A549 (cell line): ENCODE results near the gene EDN2.

Experiments
- CEBPB ChIP-seq, 2 experiments: fragments of >200 bp in 1 of 2; sonication (Bioruptor Twin) in 1 of 2; formaldehyde crosslinking in 1 of 2; IDR thresholded peaks; 2 replicates each; pipeline ENCODE4 v1.6.1; 2012 to 2016
- CHD2 ChIP-seq: fragments of 150-350 bp; IDR thresholded peaks from 2 replicates; pipeline ENCODE4 v1.6.1; 2014; ENCODE audit warnings: low read length; ENCODE audit not compliant: partially characterized antibody
- EP300 ChIP-seq, 2 experiments: fragments of >200 bp; sonication (Bioruptor Twin); formaldehyde crosslinking; IDR thresholded peaks; 2 replicates in 1 of 2; 3 replicates in 1 of 2; pipeline ENCODE4 v1.6.1; 2016 to 2017
- HDAC2 ChIP-seq: fragments of 200-600 bp; sonication (generic); IDR thresholded peaks from 2 replicates; pipeline ENCODE4 v1.6.1; 2016
- MAZ ChIP-seq: fragments of 150-350 bp; IDR thresholded peaks from 2 replicates; pipeline ENCODE4 v1.6.1; 2014; ENCODE audit warnings: antibody characterized with exemption, low read depth, low read length, borderline replicate concordance
- NFE2L2 ChIP-seq: fragments of 150-350 bp; conservative IDR thresholded peaks from 2 replicates; pipeline ENCODE4 v1.6.1; 2014; ENCODE audit warnings: low read length
- NPAS2 ChIP-seq: fragments of 250-450 bp; sonication (Bioruptor Pico); IDR thresholded peaks from 2 replicates; pipeline ENCODE4 v1.8.0; 2022; ENCODE audit warnings: mild to moderate bottlenecking, moderate library complexity, borderline replicate concordance
- RAD21 ChIP-seq, 2 experiments: fragments of >200 bp in 1 of 2; sonication (Bioruptor Twin) in 1 of 2; formaldehyde crosslinking in 1 of 2; IDR thresholded peaks in 1 of 2; conservative IDR thresholded peaks in 1 of 2; 2 replicates in 1 of 2; 3 replicates in 1 of 2; pipeline ENCODE4 v1.6.1; 2012 to 2018; ENCODE audit warnings: inconsistent platforms in 1 of 2
- SMC3 ChIP-seq: fragments of >200 bp; sonication (Bioruptor Twin); formaldehyde crosslinking; IDR thresholded peaks from 3 replicates; pipeline ENCODE4 v1.6.1; 2018; ENCODE audit warnings: inconsistent platforms
- TF ChIP-seq, protein P1 (sequence below): fragments of >200 bp; sonication (Bioruptor Twin); formaldehyde crosslinking; IDR thresholded peaks from 3 replicates; pipeline ENCODE4 v1.5.1; 2016

DNA sequence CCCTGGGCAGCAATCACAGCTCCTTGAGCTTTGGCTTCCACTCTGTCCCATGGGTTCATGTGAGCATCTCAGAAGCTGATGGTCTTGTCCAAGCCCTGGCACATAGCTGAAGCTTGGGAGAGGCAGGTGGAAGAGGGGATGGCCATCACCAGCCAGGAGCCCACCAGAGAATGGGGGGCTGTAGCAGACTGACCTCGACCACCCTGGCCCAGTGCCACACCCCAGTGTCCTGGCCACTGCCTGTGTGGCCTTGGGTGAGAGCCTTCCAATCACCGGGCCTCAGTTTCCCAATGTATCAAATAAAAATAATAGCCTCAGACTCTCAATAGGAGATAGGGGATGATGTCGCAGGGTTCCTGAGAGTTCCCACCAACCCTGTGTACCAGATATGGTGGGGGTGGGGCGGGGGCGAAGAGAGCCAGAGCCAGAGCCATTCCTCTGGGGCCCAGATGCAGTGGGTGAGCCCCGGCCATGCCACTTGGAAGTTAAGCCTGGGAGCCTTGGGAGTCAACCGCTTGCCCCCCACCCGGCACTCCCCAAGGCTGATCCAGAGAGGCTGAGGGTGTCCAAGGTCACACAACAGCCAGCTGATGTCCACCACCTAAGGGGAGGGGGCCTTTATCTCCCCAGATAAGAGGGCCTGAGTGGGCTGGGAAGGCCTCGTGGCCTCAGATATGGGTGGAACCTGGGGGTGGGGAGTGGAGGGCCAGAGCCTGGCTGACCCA, 9.3 kb upstream of the EDN2 start:
- TF ChIP-seq, protein P1, sequence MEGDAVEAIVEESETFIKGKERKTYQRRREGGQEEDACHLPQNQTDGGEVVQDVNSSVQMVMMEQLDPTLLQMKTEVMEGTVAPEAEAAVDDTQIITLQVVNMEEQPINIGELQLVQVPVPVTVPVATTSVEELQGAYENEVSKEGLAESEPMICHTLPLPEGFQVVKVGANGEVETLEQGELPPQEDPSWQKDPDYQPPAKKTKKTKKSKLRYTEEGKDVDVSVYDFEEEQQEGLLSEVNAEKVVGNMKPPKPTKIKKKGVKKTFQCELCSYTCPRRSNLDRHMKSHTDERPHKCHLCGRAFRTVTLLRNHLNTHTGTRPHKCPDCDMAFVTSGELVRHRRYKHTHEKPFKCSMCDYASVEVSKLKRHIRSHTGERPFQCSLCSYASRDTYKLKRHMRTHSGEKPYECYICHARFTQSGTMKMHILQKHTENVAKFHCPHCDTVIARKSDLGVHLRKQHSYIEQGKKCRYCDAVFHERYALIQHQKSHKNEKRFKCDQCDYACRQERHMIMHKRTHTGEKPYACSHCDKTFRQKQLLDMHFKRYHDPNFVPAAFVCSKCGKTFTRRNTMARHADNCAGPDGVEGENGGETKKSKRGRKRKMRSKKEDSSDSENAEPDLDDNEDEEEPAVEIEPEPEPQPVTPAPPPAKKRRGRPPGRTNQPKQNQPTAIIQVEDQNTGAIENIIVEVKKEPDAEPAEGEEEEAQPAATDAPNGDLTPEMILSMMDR, result no peak
- TF ChIP-seq HDAC2 (no peak), CHD2 (no peak), EP300 (IDR thresholded peaks at IDR 0.05) (no peak), MAZ (no peak), NFE2L2 (no peak), CEBPB (IDR thresholded peaks at IDR 0.05) (no peak), RAD21 (conservative IDR thresholded peaks at IDR 0.05 in 1 of 2, IDR thresholded peaks at IDR 0.05 in 1 of 2) (no peak), NPAS2 (CRISPR knock-in tag) (no peak), SMC3 (no peak)
